ENCODE measurements around the gene CCDC171.

DNA sequence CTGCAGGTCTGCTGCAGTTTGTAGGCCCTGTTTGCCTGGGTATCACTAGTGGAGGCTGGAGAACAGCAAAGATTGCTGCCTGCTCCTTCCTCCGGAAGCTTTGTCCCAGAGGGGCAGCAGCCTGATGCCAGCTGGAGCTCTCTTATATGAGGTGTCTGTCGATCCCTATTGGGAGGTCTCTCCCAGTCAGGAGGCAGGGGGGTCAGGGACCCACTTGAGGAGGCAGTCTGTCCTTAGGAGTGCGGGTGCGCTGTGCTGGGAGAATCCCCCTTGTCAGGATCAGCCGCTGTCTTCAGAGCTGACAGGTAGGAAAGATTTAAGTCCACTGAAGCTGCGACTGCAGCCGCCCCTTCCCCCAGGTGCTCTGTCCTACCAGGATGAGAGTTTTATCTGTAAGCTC, 64.9 kb downstream of the CCDC171 start:
- TF ChIP-seq EZH2 (IDR thresholded peaks at IDR 0.05) (no peak), POLR2AphosphoS5 (IDR thresholded peaks at IDR 0.05; ENCODE audit: borderline replicate concordance, low read depth, low read length) (no peak), FOXP2 (optimal IDR thresholded peaks at IDR 0.05; ENCODE audit: control extremely low read depth, extremely low read length, insufficient read depth) (no peak)

Data from SK-N-MC (cell line).